Activated CD4-positive, alpha-beta T cell treated with anti-CD3 and anti-CD28 coated beads, Interleukin-2, amount 50 U/mL, for 16 hours (primary cell): ENCODE data around the gene RGS1.

Experiments used
- DNase-seq: peaks from one replicate; pipeline ENCODE4 v3.0.0-alpha.2; 2020

RGS1 gene

GRCh38 chr1:192627901-192628300 lies 52.3 kb downstream of the RGS1 start:
- no peak for DNase-seq

DNA sequence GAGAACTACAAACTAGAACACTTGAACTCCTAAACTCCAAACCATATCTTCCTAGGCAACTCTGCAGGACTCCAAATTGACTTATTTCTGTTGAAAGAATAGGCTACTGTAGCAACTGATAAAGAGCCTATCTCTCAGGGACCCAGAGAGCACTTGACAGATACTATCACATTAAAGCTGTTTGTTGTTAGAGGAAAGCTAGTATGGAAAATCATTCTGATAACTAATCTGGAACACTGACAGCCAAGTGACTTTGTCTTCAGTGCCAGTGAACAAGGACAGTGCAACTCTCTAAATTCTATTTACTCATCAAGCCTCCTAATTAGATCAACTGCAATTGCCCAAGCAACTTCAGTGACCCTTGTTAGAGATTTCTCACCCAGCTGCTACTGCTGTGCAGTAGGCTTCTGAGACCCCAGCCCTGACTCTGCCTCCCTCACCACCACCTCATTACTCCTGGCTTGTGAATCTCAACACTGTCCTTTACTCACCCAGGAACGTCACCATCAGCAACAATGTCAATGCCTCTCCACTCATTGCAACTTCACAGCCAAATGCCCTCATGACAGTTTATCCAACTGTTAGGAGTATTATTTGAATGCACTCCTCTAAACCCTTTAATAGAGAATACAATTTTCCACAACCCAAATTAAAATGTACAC lies 53.0 kb downstream of the RGS1 start:
- DNase-seq = no peak

DNA sequence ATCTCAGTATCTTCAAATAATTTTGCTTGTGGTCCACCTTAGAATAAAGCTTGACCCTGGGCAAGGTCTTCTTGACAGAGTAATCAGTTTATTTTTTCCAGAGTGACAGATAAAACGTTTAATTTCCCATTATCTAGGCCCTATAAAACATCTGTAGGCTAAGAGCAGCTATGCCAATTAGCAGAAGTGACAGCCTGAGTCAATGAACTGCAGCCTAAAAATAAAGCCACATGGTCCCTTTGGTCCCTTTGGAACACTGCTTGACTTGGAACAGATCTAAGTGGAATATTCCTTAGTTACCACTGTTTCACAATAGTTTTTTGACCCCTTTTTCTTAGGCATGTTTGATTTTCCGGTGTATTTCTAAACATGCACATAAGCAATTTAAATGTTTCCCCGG lies 54.0 kb downstream of the RGS1 start:
- DNase-seq = no peak
